Neural progenitor cell (in vitro differentiated cells): ENCODE measurements around the gene PARD3B.

ENCODE experiments used
- CTCF ChIP-seq: fragments of 200-600 bp; sonication (generic); IDR thresholded peaks from 2 replicates; pipeline ENCODE4 v1.5.1; 2017; ENCODE audit warnings: antibody characterized with exemption, mild to moderate bottlenecking
- EZH2 ChIP-seq: fragments of 200-600 bp; sonication (generic); IDR thresholded peaks from 2 replicates; pipeline ENCODE4 v1.6.1; 2017; ENCODE audit warnings: antibody characterized with exemption, mild to moderate bottlenecking, moderate library complexity
- EZH2phosphoT487 ChIP-seq: fragments of 200-600 bp; sonication (generic); IDR thresholded peaks from 2 replicates; pipeline ENCODE4 v1.6.1; 2017; ENCODE audit warnings: antibody characterized with exemption

- TF ChIP-seq CTCF, result no peak
- no peak for TF ChIP-seq EZH2
- TF ChIP-seq EZH2phosphoT487, result no peak
Measured at GRCh38 chr2:205197468-205198139, 652.3 kb downstream of the PARD3B start.
